ENCODE measurements around the gene MADCAM1. TPM values are rescaled to one million over a fixed set of nuclear protein-coding genes. Genes with fewer than 3 reads are reported as not detected.

The MADCAM1 gene
- total and polyA plus RNA-seq, 2 of the 8 experiments (the other 6 are each of a cell fraction or from before 2014, with no cell fraction given): 2.3 to 3.0 TPM

DNA sequence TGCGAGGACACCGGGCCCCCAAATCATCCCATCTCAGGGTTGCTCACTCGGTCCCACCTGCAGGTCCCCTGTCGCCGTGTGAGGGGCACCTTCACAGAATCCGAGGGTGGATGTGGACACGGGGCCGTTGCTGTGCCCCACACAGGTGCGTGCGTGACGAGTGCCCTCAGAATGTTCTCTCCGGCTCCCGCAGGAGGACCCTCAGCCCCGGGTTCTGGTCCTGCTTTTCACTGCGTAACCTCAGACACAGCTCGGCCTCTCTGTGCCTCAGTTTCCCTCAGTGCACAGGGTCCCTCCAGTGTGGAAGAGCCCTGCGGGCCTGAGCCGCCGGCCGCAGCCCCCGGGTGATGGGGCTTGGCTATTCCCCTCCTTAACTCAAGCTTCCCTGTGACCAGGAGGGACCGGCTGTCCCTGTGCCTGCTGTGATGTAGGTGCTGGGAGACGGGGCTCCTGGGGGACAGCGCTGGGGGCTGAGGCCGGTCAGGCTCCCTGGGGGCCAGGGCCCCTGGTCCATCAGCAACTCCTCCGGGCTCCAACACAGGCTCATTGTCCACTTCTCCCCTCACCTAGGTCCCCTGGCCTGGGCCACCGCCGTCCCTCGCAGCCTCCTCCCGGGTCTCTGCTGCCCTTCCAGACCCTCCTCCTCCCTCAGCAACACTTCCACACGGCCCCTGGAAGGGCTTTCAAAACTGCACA is 40.3 kb upstream of the MADCAM1 start (continued):
- no peak for TF ChIP-seq RFX5 (IDR thresholded peaks at IDR 0.05; ENCODE audit: borderline replicate concordance, low read depth, low read length)
- no peak for TF ChIP-seq CEBPB (IDR thresholded peaks at IDR 0.05; ENCODE audit: low read depth, low read length)
- TF ChIP-seq JUN (IDR thresholded peaks at IDR 0.05; ENCODE audit: low read depth, low read length): no peak
- no peak for TF ChIP-seq MAFK (IDR thresholded peaks at IDR 0.05; ENCODE audit: low read depth, low read length)
- no peak for TF ChIP-seq POU5F1 (IDR thresholded peaks at IDR 0.05; ENCODE audit: low read depth, low read length)
- TF ChIP-seq HDAC6 (IDR thresholded peaks at IDR 0.05; ENCODE audit: low read depth, low read length): no peak
- no peak for TF ChIP-seq SP2 (IDR thresholded peaks at IDR 0.05; ENCODE audit: low read length)
